IMR-90 (cell line): ENCODE data around the gene AHCYL2. TPM values are rescaled to one million over a fixed set of nuclear protein-coding genes. Genes with fewer than 3 reads are reported as not detected.
A peak's percentile ranks its signal among the peaks of the same experiment; 100 is the strongest.

Experiments
- ATAC-seq: fragments of 200-7000 bp; cut with Tn5 transposase; 2 replicates; pipeline ENCODE4 v1.9.1; 2020; ENCODE audit warnings: low read depth, mild to moderate bottlenecking, moderate library complexity
- BruUV-seq: library from RNA; stranded (reverse); fragments of 400-500 nt; replicated peaks from 2 replicates; lab custom pipeline; 2021; lab: Mats Ljungman, UMichigan
- CTCF ChIA-PET: fragments of 300-600 bp; formaldehyde crosslinking; extraction: SDS; loops from one replicate; lab custom pipeline; 2021; ENCODE audit warnings: antibody characterized with exemption; lab: Yijun Ruan, JAX
- POLR2A ChIA-PET: fragments of 300-600 bp; sonication (Branson Sonifier 250); formaldehyde crosslinking; loops from one replicate; lab custom pipeline; 2022; ENCODE audit warnings: antibody characterized with exemption; ENCODE audit not compliant: unreplicated experiment; lab: Charles Lee
- DNase-seq: peaks from one replicate; pipeline ENCODE4 v3.0.0; 2013
- H2AFZ ChIP-seq: replicated peaks from 2 replicates; pipeline ENCODE3; 2013; ENCODE audit warnings: low read length, mild to moderate bottlenecking; ENCODE audit not compliant: poor library complexity
- H2AK5ac ChIP-seq: 2 replicates; pipeline ENCODE4 v1.6.1; 2013; ENCODE audit warnings: low read depth, low read length, inconsistent platforms
- H2AK9ac ChIP-seq: replicated peaks from 2 replicates; pipeline ENCODE3; 2013; ENCODE audit warnings: mild to moderate bottlenecking, low read depth, low read length, moderate library complexity; ENCODE audit not compliant: poor library complexity
- H2BK120ac ChIP-seq: 2 replicates; pipeline ENCODE4 v1.6.1; 2013; ENCODE audit warnings: low read depth, low read length, inconsistent platforms
- H2BK15ac ChIP-seq: 3 replicates; pipeline ENCODE4 v1.6.1; 2013; ENCODE audit warnings: low read depth, low read length, inconsistent platforms
- H2BK20ac ChIP-seq: 2 replicates; pipeline ENCODE4 v1.6.1; 2013; ENCODE audit warnings: low read depth, mild to moderate bottlenecking, inconsistent platforms, low read length, moderate library complexity
- H2BK5ac ChIP-seq: 2 replicates; pipeline ENCODE4 v1.6.1; 2013; ENCODE audit warnings: mild to moderate bottlenecking, low read depth, low read length, inconsistent platforms; ENCODE audit not compliant: poor library complexity, severe bottlenecking
- H3K14ac ChIP-seq: replicated peaks from 2 replicates; pipeline ENCODE4 v1.6.1; 2013; ENCODE audit warnings: low read depth, low read length, inconsistent platforms
- H3K18ac ChIP-seq: 2 replicates; pipeline ENCODE4 v1.6.1; 2013; ENCODE audit warnings: low read depth, low read length, control low read depth
- H3K23ac ChIP-seq: 2 replicates; pipeline ENCODE4 v1.6.1; 2013; ENCODE audit warnings: low read depth, low read length, inconsistent platforms
- H3K27ac ChIP-seq: 2 replicates; pipeline ENCODE4 v1.5.1; 2013; ENCODE audit warnings: mild to moderate bottlenecking, control low read depth, low read length; ENCODE audit not compliant: insufficient read depth
- H3K27me3 ChIP-seq: 2 replicates; pipeline ENCODE4 v1.6.1; 2013; ENCODE audit warnings: low read length; ENCODE audit not compliant: control insufficient read depth, insufficient read depth
- H3K36me3 ChIP-seq: 2 replicates; pipeline ENCODE4 v1.6.1; 2013; ENCODE audit warnings: low read length, mixed read lengths; ENCODE audit not compliant: control insufficient read depth, insufficient read depth
- H3K4ac ChIP-seq: 2 replicates; pipeline ENCODE4 v1.6.1; 2013; ENCODE audit warnings: low read depth, low read length, inconsistent platforms
- H3K4me1 ChIP-seq: 2 replicates; pipeline ENCODE4 v1.6.1; 2013; ENCODE audit warnings: low read length, mixed read lengths; ENCODE audit not compliant: control insufficient read depth, insufficient read depth
- H3K4me2 ChIP-seq: 2 replicates; pipeline ENCODE4 v1.6.1; 2013; ENCODE audit warnings: low read depth, mild to moderate bottlenecking, control low read depth, low read length, moderate library complexity
- H3K4me3 ChIP-seq: 2 replicates; pipeline ENCODE4 v1.5.1; 2013; ENCODE audit warnings: low read depth, mild to moderate bottlenecking, control low read depth, low read length, moderate library complexity; ENCODE audit not compliant: insufficient read depth
- H3K56ac ChIP-seq: 2 replicates; pipeline ENCODE4 v1.6.1; 2013; ENCODE audit warnings: low read length, inconsistent platforms; ENCODE audit not compliant: insufficient read depth; ENCODE audit errors: extremely low read depth
- H3K79me1 ChIP-seq, 2 experiments: 2 replicates each; pipeline ENCODE4 v1.6.1; 2013; ENCODE audit warnings: low read length in 2 of 2, inconsistent platforms in 1 of 2, low read depth in 1 of 2
- H3K9ac ChIP-seq: 2 replicates; pipeline ENCODE4 v1.6.1; 2013; ENCODE audit warnings: low read depth, low read length, control low read depth
- H3K9me1 ChIP-seq: 2 replicates; pipeline ENCODE4 v1.6.1; 2013; ENCODE audit warnings: low read length, inconsistent platforms; ENCODE audit not compliant: insufficient read depth
- H3K9me3 ChIP-seq: 2 replicates; pipeline ENCODE4 v1.6.1; 2013; ENCODE audit warnings: low read length; ENCODE audit not compliant: control insufficient read depth, insufficient read depth
- H4K20me1 ChIP-seq: 2 replicates; pipeline ENCODE4 v1.6.1; 2013; ENCODE audit warnings: low read length, inconsistent platforms; ENCODE audit not compliant: insufficient read depth
- H4K5ac ChIP-seq: 2 replicates; pipeline ENCODE4 v1.6.1; 2013; ENCODE audit warnings: mild to moderate bottlenecking, low read depth, low read length, control low read depth
- H4K8ac ChIP-seq, 2 experiments: 2 replicates each; pipeline ENCODE4 v1.6.1; 2013; ENCODE audit warnings: low read depth in 2 of 2, low read length in 2 of 2, control low read depth in 1 of 2, inconsistent platforms in 1 of 2
- H4K91ac ChIP-seq: 2 replicates; pipeline ENCODE4 v1.6.1; 2013; ENCODE audit warnings: low read depth, low read length, inconsistent platforms; ENCODE audit not compliant: insufficient read depth
- BHLHE40 ChIP-seq: fragments of 150-350 bp; IDR thresholded peaks from 2 replicates; pipeline ENCODE4 v1.6.1; 2016; ENCODE audit warnings: mild to moderate bottlenecking, low read depth, low read length
- MAFK ChIP-seq: IDR thresholded peaks from 2 replicates; pipeline ENCODE4 v1.6.1; 2012; ENCODE audit warnings: low read depth, low read length, improper control_type of control experiment
- WGBS, 2 experiments: methylation state at CpG; one replicate each; pipeline versions ENCODE4 v1.1.5 to v1.1.7; 2013; ENCODE audit warnings: missing lambda C conversion rate in 2 of 2; ENCODE audit not compliant: insufficient read length in 1 of 2; ENCODE audit errors: extremely low coverage in 2 of 2; 5-methylcytosine and 5-hydroxymethylcytosine counted together
- dilution Hi-C: fragments of 300-500 bp; cut with HindIII; formaldehyde crosslinking; loops from one replicate; pipeline ENCODE4 v1.14.3; 2018; ENCODE audit warnings: low sequenced_read_pairs; ENCODE audit not compliant: unreplicated experiment
- in situ Hi-C: fragments of 300-500 bp; cut with MboI; formaldehyde crosslinking; loops from 3 replicates; pipeline ENCODE4 v1.14.3; 2019; ENCODE audit warnings: low sequenced_read_pairs, inconsistent platforms, mixed read lengths
- intact Hi-C: fragments of 100-400 bp; cut with micrococcal nuclease; formaldehyde crosslinking; loops from 2 replicates; pipeline ENCODE4 v1.10.0; 2022
- polyA plus RNA-seq, 3 experiments: library from polyadenylated mRNA; depleted of rRNA; stranded (reverse); fragments of >200 nt; gene quantifications; 2 replicates each; pipeline ENCODE4 v1.2.3, GENCODE V29; 2012; ENCODE audit warnings: low replicate concordance in 1 of 3
- total RNA-seq: library from RNA; depleted of rRNA; stranded (reverse); fragments of >200 nt; gene quantifications from 2 replicates; pipeline ENCODE4 v1.2.3, GENCODE V29; 2012

The AHCYL2 gene
- total and polyA plus RNA-seq, 2 of the 4 experiments (the other 2 are of a cell fraction) = 5.7 to 7.6 TPM

DNA sequence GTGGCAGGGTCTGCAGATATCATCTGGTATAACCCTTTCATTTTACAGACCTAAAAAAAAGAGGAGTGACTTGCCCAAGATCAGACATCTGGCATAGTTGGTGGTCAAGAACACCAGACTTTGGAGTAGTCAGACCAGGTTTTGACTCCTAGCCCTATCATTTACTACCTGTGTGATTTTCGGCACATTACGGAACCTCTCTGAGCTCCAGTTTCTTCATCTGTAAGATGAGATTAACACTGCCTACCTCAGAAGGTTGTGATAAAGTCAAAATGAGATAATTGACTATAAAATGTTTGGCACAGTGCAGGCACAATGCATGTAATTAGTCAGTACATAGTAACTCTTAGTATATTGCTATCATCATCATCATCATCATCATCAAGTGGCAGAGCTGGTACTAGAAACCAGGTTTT, 210.6 kb downstream of the AHCYL2 start:
- H3K18ac ChIP-seq = no peak overlapping the region
- H3K4me1 ChIP-seq = peaks cover 2% of the 10 kb centered on the region; the same call in 1 of the 2 replicates
- in situ Hi-C loops (no loop called here), intact Hi-C loops (no loop called here), dilution Hi-C loops (no loop called here)
- H3K4me2 ChIP-seq = peak overlapping the region; percentile 85
- H3K9me1 ChIP-seq = no peaks in the 10 kb centered on the region
- peak overlapping the region; percentile 51; the same call in 1 of the 2 replicates for H3K14ac ChIP-seq
- no peak overlapping the region for H4K5ac ChIP-seq
- peak overlapping the region; percentile 89 for H2AFZ ChIP-seq
- H2AK5ac ChIP-seq = no peak overlapping the region
- no peaks in the 10 kb centered on the region for H4K20me1 ChIP-seq
- H2BK20ac ChIP-seq = no peak overlapping the region
- POLR2A ChIA-PET = no interaction called here
- no peaks in the 10 kb centered on the region for H3K9me3 ChIP-seq
- TF ChIP-seq MAFK (no peak), BHLHE40 (no peak)
- no TSS peak for BruUV-seq
- peak overlapping the region; percentile 38; the same call in 1 of the 2 replicates for H3K9ac ChIP-seq
- no peak overlapping the region for H4K91ac ChIP-seq
- no peak overlapping the region for H2BK15ac ChIP-seq
- H2BK5ac ChIP-seq = no peak overlapping the region
- H3K4me3 ChIP-seq = peak overlapping the region; percentile 69
- H3K4ac ChIP-seq = no peak overlapping the region
- H3K27ac ChIP-seq = no peak overlapping the region
- H3K36me3 ChIP-seq = no peaks in the 10 kb centered on the region
- H3K56ac ChIP-seq = no peak overlapping the region
- no peak overlapping the region for H2BK120ac ChIP-seq
- peaks cover 8% of the 10 kb centered on the region for H3K27me3 ChIP-seq
- DNase-seq (no peak), ATAC-seq (no peak)
- H3K23ac ChIP-seq = peak overlapping the region; percentile 84
- H3K79me1 ChIP-seq = peaks cover 0 to 9% of the 10 kb centered on the region in 2 experiments; a peak in 1 of 4 replicates
- H4K8ac ChIP-seq = no peak overlapping the region
- H2AK9ac ChIP-seq = no peak overlapping the region
- no CpG with 5 or more reads among the region's 2 CpGs for WGBS, 2 experiments
- CTCF ChIA-PET = no interaction called here
